Activated CD4-positive, alpha-beta T cell treated with anti-CD3 and anti-CD28 coated beads for 24 hours (primary cell): ENCODE data around the gene FOXK1.

Experiments used
- DNase-seq, 2 donors: peaks; one replicate each; pipeline ENCODE4 v3.0.0-alpha.2; 2020; ENCODE audit warnings: low read depth in 2 of 2

FOXK1 gene

GRCh38 chr7:4764402-4765007, 82.4 kb downstream of the FOXK1 start:
- no peak for DNase-seq

- no peak for DNase-seq
Observed at GRCh38 chr7:4765776-4766490, 83.8 kb downstream of the FOXK1 start.

GRCh38 chr7:4766666-4767519, 84.8 kb downstream of the FOXK1 start:
- DNase-seq = no peak

GRCh38 chr7:4768597-4769569, 86.8 kb downstream of the FOXK1 start:
- DNase-seq = no peak

- DNase-seq = no peak
Observed at GRCh38 chr7:4769761-4770160, 87.7 kb downstream of the FOXK1 start.

- DNase-seq = no peak
Observed at GRCh38 chr7:4770886-4771285, 88.8 kb downstream of the FOXK1 start.

- no peak for DNase-seq
Observed at GRCh38 chr7:4771737-4772136, 89.6 kb downstream of the FOXK1 start.

GRCh38 chr7:4772306-4772705, 90.2 kb downstream of the FOXK1 start:
- no peak for DNase-seq

- no peak for DNase-seq
Observed at GRCh38 chr7:4774007-4774406, 91.9 kb downstream of the FOXK1 start.

GRCh38 chr7:4774658-4775249, 92.7 kb downstream of the FOXK1 start:
- no peak for DNase-seq

GRCh38 chr7:4775250-4775847, 93.3 kb downstream of the FOXK1 start, which contains the start of gene AP5Z1:
AP5Z1 (plus strand) TSS chr7:4775623; CDS start chr7:4775716, 93 bp downstream.
- DNase-seq = peak; percentile 88 to 89

- no peak for DNase-seq
Observed at GRCh38 chr7:4775848-4776623, 93.9 kb downstream of the FOXK1 start.

GRCh38 chr7:4779118-4779517, 97.0 kb downstream of the FOXK1 start:
- no peak for DNase-seq

- no peak for DNase-seq
Observed at GRCh38 chr7:4781366-4782069, 99.4 kb downstream of the FOXK1 start.

- DNase-seq = no peak
Observed at GRCh38 chr7:4782333-4783291, 100.5 kb downstream of the FOXK1 start.

GRCh38 chr7:4783292-4783652, 101.2 kb downstream of the FOXK1 start:
- DNase-seq = no peak

GRCh38 chr7:4783762-4784351, 101.8 kb downstream of the FOXK1 start:
- DNase-seq = no peak

GRCh38 chr7:4784799-4785198, 102.7 kb downstream of the FOXK1 start:
- DNase-seq = no peak
